Lung microvascular endothelial cell (primary cell): Measurements from ENCODE around the gene TNFRSF6B. TPM values are rescaled to one million over a fixed set of nuclear protein-coding genes. Genes with fewer than 3 reads are reported as not detected.

ENCODE experiments used
- DNase-seq, 2 donors: peaks; one replicate each; pipeline versions ENCODE4 v3.0.0 to v3.0.0-alpha.2; 2010; ENCODE audit warnings: low read depth in 2 of 2
- total RNA-seq: library from RNA; depleted of rRNA; stranded (reverse); fragments of >200 nt; gene quantifications from 2 replicates; pipeline ENCODE4 v1.2.1, GENCODE V29; 2014

TNFRSF6B gene
- total RNA-seq, 1 donor from 2014 or later, result 3.2 TPM

DNA sequence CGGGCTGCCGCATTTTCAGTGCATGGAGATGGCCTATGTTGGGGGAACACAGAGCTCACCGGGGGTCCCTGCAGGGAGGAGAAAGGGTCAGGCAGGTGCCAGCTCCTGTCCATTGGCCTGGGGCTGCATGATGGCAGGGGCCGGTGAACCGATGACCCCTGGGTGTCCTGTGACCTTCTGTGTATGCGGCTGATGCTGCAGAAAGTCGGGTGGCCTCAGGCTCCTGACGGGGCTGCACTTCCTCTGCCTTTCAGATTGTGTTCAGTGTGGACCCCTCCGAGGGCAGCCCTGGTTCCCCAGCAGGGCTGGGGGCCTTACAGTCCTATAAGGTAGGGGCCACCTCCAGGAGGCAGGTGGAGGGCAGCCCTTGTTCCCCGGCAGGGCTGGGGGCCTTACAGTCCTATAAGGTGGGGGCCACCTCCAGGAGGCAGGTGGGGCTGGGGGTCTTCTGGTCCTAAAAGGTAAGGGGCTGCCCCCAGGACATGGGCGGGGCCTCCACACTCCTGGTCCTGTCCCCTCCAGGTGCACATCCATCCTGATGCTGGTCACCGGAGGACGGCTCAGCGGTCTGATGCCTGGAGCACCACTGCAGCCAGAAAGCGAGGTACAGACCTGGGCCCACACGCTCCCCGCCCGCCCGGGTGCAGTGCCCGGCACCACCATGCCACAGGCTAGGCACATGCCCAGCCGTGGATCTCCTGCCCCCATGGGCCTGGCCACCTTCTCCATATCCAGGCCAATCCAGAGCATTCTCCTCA, 11.0 kb upstream of the TNFRSF6B start:
- no peak for DNase-seq

DNA sequence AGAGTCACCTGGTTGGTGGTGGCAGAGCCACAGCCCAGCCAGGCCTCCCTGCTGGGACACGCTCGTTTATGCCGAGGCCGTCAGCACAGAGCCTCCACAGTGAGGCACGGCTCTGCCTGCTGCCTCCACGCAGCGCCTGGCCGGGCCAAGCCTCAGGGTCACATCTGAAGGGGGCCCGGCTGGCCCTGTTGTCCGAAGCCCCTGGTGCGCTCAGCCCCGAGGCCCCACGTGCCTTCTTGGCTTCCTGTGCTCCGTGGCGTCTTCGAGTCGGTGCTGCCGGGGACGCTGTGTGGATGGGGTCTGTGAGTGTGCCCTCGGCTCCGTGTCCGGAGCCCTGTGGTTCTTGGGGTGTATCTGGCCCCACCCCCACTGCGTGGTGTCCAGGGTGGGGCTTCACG, 10.4 kb upstream of the TNFRSF6B start:
- DNase-seq, result no peak

DNA sequence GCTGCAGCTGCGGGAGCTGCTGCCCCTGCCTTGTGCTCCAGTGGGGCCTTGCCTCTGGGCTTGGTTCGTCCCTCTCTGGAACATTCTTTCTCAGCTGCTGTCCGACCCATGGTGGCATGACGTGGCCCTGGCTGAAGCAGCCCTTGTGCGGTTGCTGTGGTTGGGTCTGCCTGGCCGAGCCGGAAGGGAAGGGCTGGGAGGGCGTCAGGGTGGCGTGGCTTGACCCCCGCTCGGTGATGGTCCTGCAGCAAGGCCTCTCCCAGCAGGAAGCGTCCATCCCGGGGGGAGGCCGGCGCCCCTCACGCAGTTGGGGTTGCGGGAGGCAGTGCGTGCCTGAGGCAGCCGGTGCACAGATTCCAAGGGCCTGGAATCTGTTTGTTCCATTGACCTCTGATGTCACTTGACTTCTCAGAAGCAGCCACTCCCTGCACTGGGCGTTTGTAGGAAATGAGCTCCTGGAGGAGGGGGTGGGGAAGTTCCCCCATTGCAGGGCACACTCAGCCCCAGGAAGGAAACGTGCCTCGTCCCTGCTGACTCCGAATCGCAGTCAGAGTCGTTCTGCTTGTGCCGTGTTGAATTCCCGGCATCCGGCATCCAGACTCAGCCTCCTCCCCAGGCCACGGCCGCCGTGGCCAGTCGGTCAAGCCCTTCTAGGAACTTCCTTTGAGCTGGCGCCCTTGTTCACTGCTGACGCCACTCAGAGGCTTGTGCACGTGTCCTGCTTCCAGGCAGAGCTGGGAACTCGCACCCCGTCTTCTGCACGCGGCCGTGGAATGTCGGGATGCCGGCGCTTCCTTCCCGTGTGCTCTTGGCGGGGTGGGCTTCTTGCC, 9.7 kb upstream of the TNFRSF6B start:
- DNase-seq, result peak; percentile 54 to 96

DNA sequence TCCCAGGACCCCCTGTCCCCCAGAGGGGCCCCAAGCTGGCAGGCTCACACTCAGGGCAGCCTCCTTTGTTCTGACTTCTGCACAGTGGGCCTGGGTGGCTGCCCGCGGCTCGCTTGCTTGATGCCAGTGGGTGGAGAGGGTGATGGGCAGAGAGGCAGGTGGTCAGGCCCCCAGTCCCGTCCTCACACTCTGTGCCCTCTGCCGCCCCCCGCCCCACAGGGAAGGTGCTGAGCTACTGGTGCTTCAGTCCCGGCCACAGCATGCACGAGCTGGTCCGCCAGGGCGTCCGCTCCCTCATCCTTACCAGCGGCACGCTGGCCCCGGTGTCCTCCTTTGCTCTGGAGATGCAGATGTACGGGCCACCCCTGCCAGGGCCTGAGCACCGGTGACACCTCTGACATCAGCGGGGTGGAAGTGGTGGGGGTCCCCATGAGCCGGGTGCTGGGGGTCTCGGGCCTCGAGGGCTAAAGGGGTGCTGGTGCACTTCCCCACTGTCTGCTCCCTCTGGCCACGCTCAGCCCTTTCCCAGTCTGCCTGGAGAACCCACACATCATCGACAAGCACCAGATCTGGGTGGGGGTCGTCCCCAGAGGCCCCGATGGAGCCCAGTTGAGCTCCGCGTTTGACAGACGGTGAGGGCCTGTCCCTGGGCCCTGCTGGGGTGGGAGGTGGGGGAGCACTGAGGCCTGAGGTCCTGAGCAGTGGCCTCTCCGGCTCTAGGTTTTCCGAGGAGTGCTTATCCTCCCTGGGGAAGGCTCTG, 8.9 kb upstream of the TNFRSF6B start:
- no peak for DNase-seq

DNA sequence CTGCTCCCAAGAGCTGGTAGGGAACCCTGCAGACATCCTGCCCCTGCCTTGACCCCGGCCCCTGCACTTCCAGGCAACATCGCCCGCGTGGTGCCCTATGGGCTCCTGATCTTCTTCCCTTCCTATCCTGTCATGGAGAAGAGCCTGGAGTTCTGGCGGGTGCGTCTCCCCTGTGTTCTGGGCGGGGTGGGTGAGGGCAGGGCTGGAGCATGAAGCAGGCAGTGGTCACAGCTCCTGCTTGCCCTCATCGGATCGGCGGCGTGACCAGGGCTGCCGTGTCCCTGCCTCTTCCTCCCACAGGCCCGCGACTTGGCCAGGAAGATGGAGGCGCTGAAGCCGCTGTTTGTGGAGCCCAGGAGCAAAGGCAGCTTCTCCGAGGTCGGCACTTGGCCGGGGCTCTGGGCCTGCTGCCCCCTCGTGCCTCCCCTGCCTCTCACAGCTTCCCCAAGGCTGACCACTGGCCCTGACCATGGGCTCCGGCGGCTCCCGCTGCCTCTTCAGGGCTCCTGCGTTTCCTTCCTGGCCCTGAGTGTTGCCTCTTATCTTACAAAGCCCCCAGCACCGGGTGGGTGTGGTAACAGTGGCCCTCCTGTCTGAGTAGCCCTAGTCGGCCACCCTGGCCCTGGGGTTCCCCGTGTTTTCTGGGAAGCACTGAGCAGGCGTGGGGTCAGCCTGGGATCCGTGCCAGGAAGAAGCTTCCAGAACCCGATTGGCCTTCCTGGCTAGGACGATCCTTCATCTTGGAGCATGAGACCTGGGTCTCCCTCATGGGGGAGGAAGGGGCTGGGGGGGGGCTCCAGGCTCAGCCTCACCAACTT, 8.0 kb upstream of the TNFRSF6B start:
- DNase-seq, result no peak

DNA sequence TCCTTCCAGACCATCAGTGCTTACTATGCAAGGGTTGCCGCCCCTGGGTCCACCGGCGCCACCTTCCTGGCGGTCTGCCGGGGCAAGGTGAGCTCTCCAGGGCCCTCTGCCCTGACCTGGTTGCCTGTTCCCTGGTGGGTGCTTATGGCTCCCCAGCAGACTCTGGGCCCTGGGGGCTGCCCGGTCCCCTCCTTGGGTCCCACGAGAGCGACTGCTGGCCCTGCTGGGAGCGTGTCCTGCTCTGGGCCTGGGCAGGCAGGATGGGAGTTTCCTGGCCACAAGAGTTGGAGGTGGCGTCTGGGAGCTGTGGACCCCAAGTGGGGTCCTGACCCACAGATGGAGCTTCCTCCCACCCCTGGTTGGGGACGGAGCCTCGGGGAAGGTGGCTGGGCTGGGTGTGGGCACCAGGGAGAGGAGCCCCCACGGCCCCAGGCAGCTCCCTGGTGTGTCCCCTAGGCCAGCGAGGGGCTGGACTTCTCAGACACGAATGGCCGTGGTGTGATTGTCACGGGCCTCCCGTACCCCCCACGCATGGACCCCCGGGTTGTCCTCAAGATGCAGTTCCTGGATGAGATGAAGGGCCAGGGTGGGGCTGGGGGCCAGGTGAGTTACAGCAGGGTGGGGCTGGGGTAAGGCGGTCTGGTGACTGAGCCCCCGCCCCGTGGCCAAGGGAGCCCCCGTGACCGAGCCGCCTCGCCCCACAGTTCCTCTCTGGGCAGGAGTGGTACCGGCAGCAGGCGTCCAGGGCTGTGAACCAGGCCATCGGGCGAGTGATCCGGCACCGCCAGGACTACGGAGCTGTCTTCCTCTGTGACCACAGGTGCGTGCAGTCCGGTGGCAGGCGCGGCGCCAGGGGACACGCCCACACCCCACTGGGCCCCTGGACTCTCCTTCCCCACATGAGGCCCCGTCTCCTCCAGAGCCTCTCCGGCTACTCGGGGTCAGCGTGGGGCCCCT, 7.1 kb upstream of the TNFRSF6B start:
- DNase-seq, result no peak

DNA sequence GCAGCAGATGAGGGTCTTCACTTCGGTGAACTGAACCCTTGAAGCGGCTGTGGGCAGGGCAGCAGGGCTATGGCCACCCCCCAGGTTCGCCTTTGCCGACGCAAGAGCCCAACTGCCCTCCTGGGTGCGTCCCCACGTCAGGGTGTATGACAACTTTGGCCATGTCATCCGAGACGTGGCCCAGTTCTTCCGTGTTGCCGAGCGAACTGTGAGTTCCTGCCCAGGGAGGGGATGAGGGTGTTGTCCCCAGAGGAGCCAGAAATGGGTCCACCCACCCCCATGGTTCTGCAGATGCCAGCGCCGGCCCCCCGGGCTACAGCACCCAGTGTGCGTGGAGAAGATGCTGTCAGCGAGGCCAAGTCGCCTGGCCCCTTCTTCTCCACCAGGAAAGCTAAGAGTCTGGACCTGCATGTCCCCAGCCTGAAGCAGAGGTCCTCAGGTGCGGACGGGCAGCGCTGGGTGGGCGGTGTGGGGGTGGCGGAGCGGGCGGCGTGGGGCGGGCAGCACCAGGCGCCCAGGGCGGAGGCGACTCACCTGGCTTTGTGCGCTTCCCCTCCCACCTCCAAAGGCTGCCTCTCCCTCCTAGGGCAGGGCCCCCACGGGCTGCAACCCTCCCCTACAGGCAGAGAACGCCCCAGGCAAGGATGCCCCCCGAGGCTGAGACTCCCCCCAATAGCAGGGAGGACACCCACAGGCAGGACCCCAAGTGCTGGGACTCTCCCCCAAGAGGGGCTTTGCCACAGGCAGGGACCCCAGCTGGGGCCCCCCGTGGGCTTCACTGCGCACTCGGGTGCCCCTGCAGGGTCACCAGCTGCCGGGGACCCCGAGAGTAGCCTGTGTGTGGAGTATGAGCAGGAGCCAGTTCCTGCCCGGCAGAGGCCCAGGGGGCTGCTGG, 6.2 kb upstream of the TNFRSF6B start:
- DNase-seq, result no peak

DNA sequence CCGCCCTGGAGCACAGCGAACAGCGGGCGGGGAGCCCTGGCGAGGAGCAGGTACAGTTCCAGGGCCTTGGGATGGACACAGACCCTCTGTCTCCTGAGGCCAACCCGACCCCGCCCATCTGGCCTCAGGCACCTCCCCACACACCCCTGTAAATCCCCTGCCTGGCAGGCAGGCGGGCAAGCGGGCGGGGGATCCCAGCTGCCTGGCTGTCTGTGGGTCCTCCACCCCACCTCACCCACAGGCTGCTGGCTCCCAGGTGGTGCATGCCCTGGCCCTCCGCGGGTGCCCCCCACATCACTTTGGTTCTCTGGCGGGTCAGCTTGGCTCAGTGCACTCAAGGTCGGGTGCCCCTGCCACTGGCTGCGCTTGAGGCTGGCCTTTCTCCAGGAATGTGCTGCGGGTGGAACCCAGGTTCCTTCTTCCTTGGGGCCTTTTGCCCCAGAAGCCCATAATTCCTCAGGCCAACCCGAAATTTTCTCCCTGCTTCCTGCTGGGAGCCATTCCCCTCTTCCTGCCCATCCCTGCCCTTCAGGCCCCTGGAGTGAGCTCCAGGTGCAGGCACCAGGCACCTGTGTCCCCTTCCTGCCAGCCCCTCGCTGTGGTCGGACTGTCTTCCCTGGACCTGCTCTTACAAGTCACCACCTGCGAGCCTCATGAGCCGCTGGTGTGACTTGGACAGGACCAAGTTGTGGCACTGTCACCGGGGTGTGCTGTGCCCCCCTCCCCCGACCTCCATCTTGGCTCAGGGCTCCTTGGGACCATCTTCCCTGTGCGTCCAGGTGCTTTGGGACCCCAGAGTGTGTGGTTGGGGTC, 5.3 kb upstream of the TNFRSF6B start:
- DNase-seq, result no peak

DNA sequence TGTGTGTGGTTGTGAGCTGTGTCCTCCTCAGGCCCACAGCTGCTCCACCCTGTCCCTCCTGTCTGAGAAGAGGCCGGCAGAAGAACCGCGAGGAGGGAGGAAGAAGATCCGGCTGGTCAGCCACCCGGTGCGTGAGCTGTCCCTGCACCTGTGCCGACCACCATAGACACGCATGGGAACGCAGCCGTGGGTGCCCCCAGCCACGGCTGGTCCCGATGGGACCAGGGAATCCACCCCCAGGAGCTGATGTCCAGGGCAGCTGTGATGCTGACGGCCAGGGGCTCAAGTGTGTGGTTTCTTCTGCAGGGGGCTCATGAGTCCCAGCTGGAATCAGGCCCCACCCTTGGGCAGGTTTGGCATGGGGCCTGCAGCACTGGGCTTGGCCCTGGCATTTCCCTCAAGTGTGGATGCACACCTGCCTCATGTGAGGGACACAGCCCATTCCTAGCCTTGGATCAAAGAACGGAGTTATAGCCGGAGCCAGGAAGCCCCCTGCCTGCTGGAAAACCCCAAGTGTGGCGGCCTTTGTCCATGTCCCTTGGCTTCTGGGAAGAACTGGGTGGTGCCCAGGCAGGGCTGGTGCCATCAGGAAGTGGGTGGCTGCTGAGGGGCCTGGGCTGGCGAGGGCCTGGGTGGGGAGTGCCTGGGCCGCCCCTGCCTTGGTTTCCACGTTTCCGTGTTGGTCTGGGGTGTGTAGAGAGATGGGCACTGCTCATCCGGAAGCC, 4.6 kb upstream of the TNFRSF6B start:
- DNase-seq, result no peak

DNA sequence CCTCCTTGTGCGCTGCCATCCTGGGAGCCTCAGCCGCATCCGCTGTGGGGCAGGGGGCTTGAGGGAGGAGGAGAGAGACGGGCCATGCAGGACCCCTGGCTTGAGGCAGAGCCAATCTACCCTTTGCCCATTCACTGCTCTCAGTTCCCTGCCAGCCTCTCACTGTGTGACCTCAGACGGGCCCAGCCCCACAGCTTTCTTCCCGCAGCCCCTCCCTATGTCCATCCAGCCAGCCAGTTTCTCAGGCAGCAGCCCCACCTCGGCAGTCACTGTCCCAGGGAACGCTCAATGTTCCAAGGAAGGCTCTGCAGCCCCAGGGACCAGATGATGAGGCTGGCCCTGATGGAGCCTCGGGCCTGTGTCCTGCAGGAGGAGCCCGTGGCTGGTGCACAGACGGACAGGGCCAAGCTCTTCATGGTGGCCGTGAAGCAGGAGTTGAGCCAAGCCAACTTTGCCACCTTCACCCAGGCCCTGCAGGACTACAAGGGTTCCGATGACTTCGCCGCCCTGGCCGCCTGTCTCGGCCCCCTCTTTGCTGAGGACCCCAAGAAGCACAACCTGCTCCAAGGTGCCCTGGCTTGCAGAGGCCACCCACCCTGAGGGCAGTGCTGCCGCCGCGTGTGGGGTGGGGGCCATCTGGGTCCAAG, 3.9 kb upstream of the TNFRSF6B start:
- DNase-seq, result peak in 1 of 2 donors; percentile 13

DNA sequence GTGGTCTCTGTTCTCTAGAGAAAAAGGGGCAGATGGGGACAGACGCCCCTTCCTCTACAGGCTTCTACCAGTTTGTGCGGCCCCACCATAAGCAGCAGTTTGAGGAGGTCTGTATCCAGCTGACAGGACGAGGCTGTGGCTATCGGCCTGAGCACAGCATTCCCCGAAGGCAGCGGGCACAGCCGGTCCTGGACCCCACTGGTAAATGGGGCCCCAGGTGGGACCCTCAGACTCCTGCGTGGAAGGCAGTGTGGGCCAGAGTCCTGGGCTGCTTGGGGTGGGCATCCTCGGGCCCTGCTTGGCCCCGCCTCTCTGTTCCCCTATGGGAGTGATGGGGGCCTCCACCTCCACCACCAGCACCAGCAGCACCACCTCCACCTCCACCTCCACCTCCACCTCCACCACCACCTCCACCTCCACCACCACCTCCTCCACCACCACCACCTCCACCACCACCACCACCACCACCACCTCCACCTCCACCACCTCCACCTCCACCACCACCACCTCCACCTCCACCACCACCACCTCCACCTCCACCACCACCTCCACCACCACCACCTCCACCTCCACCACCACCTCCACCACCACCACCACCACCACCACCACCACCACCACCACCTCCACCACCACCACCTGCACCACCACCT, 3.2 kb upstream of the TNFRSF6B start:
- no peak for DNase-seq

DNA sequence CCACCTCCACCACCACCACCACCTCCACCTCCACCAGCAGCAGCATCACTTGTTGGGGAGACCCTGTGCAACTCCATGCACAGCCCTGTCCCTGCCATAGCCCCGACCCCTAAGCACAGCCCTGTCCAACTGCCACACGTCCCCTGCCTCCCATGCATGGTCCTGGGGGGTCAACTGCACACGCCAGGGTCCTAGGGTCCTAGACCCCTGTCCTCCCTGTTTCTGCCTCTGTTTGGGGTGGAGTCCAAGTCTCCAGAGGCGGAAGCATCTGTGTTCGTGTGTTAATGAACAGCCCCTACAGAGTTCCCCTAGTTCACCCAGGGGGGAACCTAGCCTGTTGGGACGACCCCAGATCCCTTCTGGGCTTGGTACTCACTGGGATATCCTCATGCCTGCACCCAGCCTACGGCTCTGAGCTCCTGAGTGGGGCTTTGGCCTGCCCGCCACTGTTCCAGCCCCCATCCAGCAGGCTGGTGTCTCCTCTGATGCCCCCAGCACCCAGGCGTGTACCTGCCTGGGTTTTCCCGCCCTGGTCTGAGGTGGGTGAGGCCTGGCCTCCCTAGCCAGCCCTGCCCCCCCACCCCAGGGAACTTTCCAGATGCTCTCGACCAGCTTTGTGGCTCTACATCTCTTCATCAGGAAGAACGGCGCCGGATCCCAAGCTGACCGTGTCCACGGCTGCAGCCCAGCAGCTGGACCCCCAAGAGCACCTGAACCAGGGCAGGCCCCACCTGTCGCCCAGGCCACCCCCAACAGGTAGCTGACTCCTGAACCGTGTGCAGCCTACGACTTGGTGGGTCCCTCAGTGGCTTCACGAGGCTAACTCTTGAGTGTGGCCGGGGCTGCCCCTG, 2.5 kb upstream of the TNFRSF6B start:
- peak in 1 of 2 donors; percentile 2 for DNase-seq

DNA sequence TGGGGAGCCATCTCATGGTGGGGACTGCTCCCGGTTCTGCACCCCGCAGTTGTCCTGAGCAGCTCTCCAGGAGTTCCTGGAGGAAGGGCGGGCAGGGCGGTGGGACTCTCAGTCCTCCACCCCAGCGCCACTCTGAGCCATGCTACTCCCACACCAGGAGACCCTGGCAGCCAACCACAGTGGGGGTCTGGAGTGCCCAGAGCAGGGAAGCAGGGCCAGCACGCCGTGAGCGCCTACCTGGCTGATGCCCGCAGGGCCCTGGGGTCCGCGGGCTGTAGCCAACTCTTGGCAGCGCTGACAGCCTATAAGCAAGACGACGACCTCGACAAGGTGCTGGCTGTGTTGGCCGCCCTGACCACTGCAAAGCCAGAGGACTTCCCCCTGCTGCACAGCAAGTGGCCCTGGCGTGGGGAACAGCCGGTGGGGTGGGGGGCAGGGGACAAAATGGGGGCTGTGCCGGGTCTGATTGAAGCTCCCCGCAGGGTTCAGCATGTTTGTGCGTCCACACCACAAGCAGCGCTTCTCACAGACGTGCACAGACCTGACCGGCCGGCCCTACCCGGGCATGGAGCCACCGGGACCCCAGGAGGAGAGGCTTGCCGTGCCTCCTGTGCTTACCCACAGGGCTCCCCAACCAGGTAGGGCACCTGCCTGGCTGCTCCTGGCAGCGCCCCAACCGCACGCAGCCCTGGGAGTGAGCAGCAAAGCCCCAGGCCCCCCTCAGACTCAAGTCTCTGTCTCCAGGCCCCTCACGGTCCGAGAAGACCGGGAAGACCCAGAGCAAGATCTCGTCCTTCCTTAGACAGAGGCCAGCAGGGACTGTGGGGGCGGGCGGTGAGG, 1.6 kb upstream of the TNFRSF6B start:
- no peak for DNase-seq

DNA sequence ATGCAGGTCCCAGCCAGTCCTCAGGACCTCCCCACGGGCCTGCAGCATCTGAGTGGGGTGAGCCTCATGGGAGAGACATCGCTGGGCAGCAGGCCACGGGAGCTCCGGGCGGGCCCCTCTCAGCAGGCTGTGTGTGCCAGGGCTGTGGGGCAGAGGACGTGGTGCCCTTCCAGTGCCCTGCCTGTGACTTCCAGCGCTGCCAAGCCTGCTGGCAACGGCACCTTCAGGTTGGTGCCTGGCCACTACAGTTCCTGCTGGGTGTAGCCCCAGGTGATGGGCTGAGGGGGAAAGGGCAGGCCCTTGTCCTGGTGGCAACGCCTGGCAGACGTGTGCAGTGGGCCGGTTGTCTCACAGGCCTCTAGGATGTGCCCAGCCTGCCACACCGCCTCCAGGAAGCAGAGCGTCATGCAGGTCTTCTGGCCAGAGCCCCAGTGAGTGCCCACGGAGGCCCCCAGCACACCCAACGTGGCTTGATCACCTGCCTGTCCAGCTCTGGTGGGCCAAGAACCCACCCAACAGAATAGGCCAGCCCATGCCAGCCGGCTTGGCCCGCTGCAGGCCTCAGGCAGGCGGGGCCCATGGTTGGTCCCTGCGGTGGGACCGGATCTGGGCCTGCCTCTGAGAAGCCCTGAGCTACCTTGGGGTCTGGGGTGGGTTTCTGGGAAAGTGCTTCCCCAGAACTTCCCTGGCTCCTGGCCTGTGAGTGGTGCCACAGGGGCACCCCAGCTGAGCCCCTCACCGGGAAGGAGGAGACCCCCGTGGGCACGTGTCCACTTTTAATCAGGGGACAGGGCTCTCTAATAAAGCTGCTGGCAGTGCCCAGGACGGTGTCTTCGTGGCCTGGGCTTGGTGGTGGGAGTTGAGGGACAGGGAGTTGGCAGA, 787 bp upstream of the TNFRSF6B start:
- DNase-seq, result peak in 1 of 2 donors; percentile 5
